OCI-LY1 (cell line): Measurements from ENCODE around the gene DMBT1.
"Not testable (repeated sequence)": the region's sequence is repeated elsewhere in the genome, so short reads cannot be mapped to it uniquely, and the experiment has no call there.

ENCODE experiments used
- CTCF ChIP-seq: fragments of 200-600 bp; sonication (generic), shearing (Covaris generic); IDR thresholded peaks from 2 replicates; pipeline ENCODE4 v1.5.1; 2017; ENCODE audit warnings: mild to moderate bottlenecking, antibody characterized with exemption, low read length, moderate library complexity, mixed read lengths
- EZH2 ChIP-seq: fragments of 200-600 bp; sonication (generic), shearing (Covaris generic); IDR thresholded peaks from 2 replicates; pipeline ENCODE4 v1.8.0; 2017; ENCODE audit warnings: borderline replicate concordance, mixed run types, mild to moderate bottlenecking, antibody characterized with exemption, low read length, moderate library complexity, mixed read lengths

- TF ChIP-seq CTCF, EZH2: not testable (repeated sequence)
Observed at GRCh38 chr10:122586070-122586469, 25.5 kb downstream of the DMBT1 start.
